SK-N-MC (cell line): ENCODE results near the gene DCST2.
"Not testable (repeated sequence)": the region's sequence is repeated elsewhere in the genome, so short reads cannot be mapped to it uniquely, and the experiment has no call there.

Source experiments
- DNase-seq: peaks from one replicate; pipeline ENCODE4 v3.0.0-alpha.2; 2011; ENCODE audit warnings: low read depth, low spot score
- H3K27ac ChIP-seq: fragments of 200-600 bp; sonication (generic); 2 replicates; pipeline ENCODE4 v1.5.1; 2016; ENCODE audit warnings: mixed run types
- H3K36me3 ChIP-seq: fragments of 200-600 bp; sonication (generic); 2 replicates; pipeline ENCODE4 v1.6.1; 2017; ENCODE audit warnings: antibody characterized with exemption, low read length, mixed read lengths; ENCODE audit not compliant: insufficient read depth
- H3K4me3 ChIP-seq: fragments of 200-600 bp; sonication (generic); 2 replicates; pipeline ENCODE4 v1.5.1; 2016
- H3K9ac ChIP-seq: fragments of 200-600 bp; sonication (generic); 2 replicates; pipeline ENCODE4 v1.8.0; 2017; ENCODE audit warnings: mixed run types, mixed read lengths; ENCODE audit not compliant: insufficient read length
- H3K9me3 ChIP-seq: fragments of 200-600 bp; sonication (generic); 2 replicates; pipeline ENCODE4 v1.6.1; 2017; ENCODE audit warnings: low read depth, mild to moderate bottlenecking, antibody characterized with exemption, low read length, moderate library complexity, mixed read lengths
- EZH2 ChIP-seq: fragments of 200-600 bp; sonication (generic); IDR thresholded peaks from one replicate; pipeline ENCODE4 v1.6.1; 2017; ENCODE audit warnings: antibody characterized with exemption
- FOXP2 ChIP-seq: optimal IDR thresholded peaks from 2 replicates; pipeline ENCODE3; 2011; ENCODE audit warnings: mild to moderate bottlenecking, moderate library complexity; ENCODE audit not compliant: insufficient read depth; ENCODE audit errors: extremely low read length, control extremely low read depth
- POLR2AphosphoS5 ChIP-seq: IDR thresholded peaks from 2 replicates; pipeline ENCODE4 v1.6.1; 2012; ENCODE audit warnings: mild to moderate bottlenecking, low read depth, low read length, borderline replicate concordance

Gene DCST2

GRCh38 chr1:154996966-154997701 is 36.4 kb downstream of the DCST2 start:
- Histone ChIP-seq H3K9ac (no peak overlapping the region), H3K9me3 (no peaks in the 10 kb centered on the region), H3K27ac (peak overlapping the region; percentile 42), H3K36me3 (no peaks in the 10 kb centered on the region), H3K4me3 (no peak overlapping the region)
- TF ChIP-seq FOXP2 = no peak
- TF ChIP-seq EZH2 = no peak
- TF ChIP-seq POLR2AphosphoS5 = no peak
- no peak for DNase-seq

- not testable (repeated sequence) for H3K36me3 ChIP-seq, H3K4me3 ChIP-seq, H3K9ac ChIP-seq, H3K9me3 ChIP-seq, DNase-seq
- peak overlapping the region; percentile 76; the same call in 1 of the 2 replicates for H3K27ac ChIP-seq
These were observed 38.1 kb downstream of the DCST2 start for GRCh38 chr1:154995301-154995983.

GRCh38 chr1:154994591-154994990 is 39.0 kb downstream of the DCST2 start:
- Histone ChIP-seq H3K9me3 (no peaks in the 10 kb centered on the region), H3K9ac (no peak overlapping the region), H3K27ac (peak overlapping the region; percentile 76), H3K36me3 (peaks cover 9% of the 10 kb centered on the region; the same call in 1 of the 2 replicates), H3K4me3 (no peak overlapping the region)
- TF ChIP-seq EZH2 (no peak), FOXP2 (no peak), POLR2AphosphoS5 (no peak)
- DNase-seq = no peak

- no peak for DNase-seq
- Histone ChIP-seq H3K27ac (peak overlapping the region; percentile 76), H3K4me3 (no peak overlapping the region), H3K36me3 (peaks cover 13% of the 10 kb centered on the region; the same call in 1 of the 2 replicates), H3K9ac (no peak overlapping the region), H3K9me3 (no peaks in the 10 kb centered on the region)
- TF ChIP-seq POLR2AphosphoS5 = no peak
- no peak for TF ChIP-seq FOXP2
- TF ChIP-seq EZH2 = no peak
These were observed 39.4 kb downstream of the DCST2 start for GRCh38 chr1:154994269-154994587.

- peak; percentile 29; the same call in 1 of the 2 replicates for TF ChIP-seq POLR2AphosphoS5
- no peak for TF ChIP-seq EZH2
- no peak for DNase-seq
- Histone ChIP-seq H3K9ac (no peak within 1 kb of the TSS), H3K4me3 (no peak within 1 kb of the TSS), H3K9me3 (no peaks in the 10 kb centered on the region), H3K36me3 (peaks cover 18% of the 10 kb centered on the region; the same call in 1 of the 2 replicates), H3K27ac (peak within 1 kb of the TSS; percentile 76)
These were observed 39.9 kb downstream of the DCST2 start, which contains the start of gene LENEP for GRCh38 chr1:154993572-154994268. LENEP (plus strand) TSS chr1:154993586; CDS start chr1:154993608, 22 bp downstream.

GRCh38 chr1:154992721-154993571 is 40.6 kb downstream of the DCST2 start:
- no peak overlapping the region for H3K9ac ChIP-seq
- H3K27ac ChIP-seq = peak overlapping the region; percentile 76
- no peak for DNase-seq
- no peaks in the 10 kb centered on the region for H3K9me3 ChIP-seq
- TF ChIP-seq EZH2 = no peak
- no peak for TF ChIP-seq POLR2AphosphoS5
- no peak for TF ChIP-seq FOXP2
- H3K4me3 ChIP-seq = no peak overlapping the region
- H3K36me3 ChIP-seq = peaks cover 26% of the 10 kb centered on the region

GRCh38 chr1:154990276-154990675 is 43.3 kb downstream of the DCST2 start:
- Histone ChIP-seq H3K36me3 (peaks cover 41% of the 10 kb centered on the region), H3K9ac (no peak overlapping the region), H3K4me3 (no peak overlapping the region), H3K9me3 (no peaks in the 10 kb centered on the region), H3K27ac (no peak overlapping the region)
- no peak for TF ChIP-seq POLR2AphosphoS5
- no peak for TF ChIP-seq EZH2
- TF ChIP-seq FOXP2 = no peak
- no peak for DNase-seq
